ENCODE data around the gene GATA3.

The GATA3 gene

DNA sequence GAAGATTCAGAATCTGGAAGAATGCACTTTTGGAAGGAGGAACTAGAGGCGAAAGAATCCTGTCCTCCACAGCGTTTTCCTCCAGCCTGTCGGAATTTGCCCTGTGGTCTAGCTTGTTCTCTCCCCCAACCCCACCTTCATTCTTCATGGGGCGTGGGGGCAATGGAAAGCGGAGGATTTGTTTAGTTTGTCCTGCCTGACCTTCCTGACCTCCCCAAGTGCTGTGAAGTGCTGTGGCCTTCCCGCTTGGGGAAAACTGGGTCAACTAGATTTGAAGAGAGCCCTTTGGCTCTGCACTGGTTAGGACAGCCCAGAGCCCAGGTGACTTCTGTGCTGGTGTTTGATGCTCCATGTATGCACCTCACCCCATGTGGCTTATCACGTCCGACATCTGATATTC is 49.1 kb downstream of the GATA3 start:
- DNase-seq: no peak

DNA sequence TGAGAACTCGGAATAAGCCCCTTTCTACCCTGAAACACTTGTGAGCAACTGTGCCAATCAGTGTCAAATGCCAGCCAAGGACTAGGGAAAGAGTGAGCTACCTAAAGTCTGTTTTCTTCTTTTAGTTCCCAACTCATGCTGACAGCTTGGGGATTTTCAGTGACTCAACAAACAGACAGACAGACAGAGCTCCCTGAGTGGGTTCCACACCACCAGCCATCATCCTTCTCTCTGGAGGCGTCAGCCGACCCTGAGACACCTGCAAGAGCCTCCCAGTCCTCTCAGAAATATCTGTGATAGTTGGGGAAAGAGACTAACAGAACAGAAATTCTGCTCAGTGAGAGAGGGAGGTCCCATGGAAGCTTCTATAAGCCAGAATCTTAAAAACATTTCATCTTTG is 49.5 kb downstream of the GATA3 start:
- DNase-seq: no peak

DNA sequence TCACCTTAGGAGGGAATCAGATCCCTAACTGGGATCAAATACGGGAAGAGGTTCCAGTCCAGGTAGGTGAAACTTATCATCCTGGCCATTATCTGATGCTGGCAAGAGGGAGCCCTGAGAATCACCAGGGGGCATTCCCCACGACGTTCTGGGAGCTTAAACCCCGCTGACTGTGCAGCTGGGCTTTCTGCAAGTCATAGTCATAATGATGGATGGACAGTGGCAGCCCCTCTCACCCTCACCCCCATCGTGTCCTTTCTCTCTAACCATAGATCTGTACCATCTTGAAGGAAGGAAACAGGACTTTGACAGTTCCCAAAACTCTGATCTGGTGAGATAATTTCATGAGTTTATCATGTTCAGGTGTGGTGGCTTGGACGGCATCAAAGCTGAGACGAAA is 50.2 kb downstream of the GATA3 start:
- DNase-seq: no peak

DNA sequence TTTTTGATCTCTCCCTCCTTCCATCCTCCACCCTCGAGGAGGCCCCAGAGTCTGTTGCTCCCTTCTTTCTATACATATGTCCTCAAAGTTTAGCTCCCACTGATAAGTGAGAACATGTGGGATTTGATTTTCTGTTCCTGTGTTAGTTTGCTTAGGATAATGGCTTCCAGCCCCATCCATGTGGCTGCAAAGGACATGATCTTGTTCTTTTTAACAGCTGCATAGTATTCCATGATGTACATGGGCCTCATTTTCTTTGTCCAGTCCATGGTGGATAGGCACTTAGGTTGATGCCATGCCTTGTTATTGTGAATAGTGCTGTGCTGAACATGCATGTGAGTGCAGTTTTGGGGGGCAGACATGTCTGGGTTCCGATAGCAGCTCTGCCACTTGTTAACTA is 51.4 kb downstream of the GATA3 start:
- DNase-seq: no peak

DNA sequence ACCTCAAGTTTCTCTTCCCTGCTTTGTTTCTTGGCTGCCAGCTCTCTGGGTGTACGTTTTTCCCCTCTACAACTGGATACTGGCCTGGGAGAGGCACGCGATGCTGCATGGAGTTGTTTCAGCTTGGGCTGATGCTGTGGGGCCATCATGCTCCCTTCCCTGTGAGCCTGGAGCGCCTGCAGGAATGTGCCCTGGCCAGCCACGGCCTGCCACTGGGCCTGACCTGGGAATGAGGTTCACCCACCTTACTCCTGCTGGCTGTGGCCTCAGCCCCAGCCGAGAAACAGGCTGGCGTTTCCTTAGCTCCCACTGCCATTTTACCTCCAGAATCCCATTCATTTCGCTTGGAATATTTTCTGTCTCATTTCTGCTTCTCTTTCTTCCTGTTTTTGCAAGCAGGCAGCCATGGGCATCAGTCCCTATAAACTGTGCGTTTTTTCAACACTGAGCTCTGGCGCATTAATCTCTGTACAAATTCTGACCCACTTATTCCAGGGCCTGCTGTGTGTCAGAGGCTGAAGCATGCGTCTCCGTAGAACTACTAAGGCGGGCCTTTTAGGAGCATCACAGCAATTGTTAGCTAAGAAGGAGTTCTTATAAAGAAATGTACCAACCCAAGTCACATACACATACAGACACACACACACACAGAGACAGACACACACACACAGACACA is 57.9 kb downstream of the GATA3 start:
- DNase-seq: no peak

DNA sequence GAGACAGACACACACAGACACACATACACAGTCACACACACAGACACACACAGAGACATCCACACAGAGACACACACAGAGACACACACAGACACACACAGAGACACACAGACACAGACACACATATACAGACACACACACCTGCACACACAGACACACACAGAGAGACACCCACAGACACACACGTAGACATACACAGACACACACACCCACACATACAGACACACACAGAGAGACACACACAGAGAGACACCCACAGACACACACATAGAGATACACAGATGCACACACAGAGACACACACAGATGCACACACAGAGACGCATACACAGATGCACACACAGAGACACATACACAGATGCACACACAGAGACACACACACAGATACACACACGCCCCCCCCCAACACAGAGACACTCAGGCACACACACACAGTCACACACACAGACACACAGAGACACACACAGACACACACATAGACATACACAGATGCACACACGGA is 58.5 kb downstream of the GATA3 start:
- no peak for DNase-seq

DNA sequence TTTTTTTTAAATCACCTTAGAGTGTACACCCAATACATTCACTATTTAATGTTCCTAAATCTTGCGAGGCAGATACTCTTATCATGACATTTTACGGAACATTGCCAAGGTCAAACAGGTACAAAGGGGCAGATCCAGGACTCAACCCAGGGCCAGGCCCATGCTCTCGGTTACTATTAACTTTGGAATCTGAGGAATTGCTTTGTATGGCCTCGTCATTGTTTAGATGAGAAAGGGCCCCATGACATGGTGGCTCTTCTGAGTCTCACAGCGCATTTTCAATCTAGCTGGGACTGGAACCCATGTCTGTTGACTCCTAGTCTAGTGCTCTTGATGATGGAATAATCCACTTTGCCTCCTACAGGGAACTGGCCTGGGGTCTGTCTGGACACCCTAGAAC is 59.1 kb downstream of the GATA3 start:
- DNase-seq: no peak

DNA sequence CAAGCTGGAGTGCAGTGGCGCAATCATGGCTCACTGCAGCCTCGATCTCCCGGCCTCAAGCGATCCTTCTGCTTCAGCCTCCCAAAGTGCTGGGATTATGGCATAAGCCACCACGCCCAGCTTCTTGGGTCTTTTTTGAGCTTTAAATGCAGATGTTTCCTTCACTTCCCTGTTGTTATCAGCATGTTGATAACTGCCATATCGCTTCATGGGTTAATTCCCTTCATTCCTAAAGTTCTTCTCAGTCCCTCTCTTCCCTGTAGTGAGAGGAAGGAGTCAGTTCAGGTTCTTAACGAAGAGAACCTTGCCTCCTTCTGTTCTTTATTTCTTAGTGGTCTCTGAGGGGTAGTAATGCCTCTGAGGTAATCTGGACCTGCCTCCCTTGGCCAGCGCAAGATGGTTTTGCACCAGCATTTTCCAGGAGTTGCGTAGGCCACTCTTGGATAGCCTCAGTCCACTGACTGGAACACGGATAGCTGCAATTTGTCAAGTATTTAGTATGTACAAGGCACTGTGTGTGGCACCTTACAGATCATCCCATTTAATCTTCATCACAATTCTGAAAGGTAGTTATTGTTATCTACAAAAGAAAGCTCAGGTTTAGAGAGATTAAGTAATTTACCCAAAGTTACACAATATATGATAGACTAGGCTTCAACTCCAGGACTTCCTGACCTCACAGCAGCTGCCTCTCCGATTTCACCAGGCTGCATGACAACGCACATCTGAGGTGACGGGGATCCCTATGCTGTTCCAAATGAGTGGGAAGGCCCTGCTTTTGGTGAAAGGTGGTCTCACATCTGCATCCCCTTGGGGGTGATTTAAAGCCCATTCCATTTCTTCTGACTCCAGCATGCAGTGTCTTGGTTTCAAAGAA is 60.5 kb downstream of the GATA3 start:
- no peak for DNase-seq

DNA sequence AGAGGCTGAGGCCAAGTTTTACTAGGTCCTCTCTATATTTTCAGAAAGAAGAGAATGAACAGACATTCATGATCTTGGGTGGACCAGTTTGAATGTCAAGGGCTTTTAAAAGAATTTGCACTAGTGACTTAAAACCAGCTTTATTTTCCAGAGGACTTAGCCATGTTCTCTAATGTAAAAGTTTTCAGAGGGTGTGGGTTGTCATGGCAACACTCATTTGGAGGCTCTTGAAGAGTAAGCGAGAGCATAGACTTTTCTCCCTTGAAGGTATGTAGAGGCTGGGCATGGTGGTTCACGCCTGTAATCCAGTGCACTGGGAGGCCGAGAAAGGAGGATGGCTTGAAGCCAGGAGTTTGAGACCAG is 61.1 kb downstream of the GATA3 start:
- no peak for DNase-seq

DNA sequence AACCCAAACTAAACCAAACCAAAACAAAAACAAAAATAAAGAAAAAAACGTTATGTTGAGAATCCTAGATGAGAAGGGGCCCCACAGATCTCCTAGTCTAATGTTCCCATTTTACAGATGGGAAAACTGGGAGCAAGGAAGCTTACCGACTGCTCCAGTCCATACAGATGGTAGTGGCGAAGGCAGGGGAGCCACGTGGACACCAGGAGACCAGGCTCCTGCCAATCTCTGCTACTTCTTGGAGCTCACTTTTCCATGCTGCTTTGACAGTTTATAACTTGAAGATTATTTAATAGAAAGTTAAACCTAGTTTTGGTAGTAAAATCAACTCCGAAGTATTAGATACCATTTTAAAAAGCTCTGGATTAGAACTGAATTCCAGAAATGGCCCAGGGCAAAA is 62.0 kb downstream of the GATA3 start:
- DNase-seq: no peak

DNA sequence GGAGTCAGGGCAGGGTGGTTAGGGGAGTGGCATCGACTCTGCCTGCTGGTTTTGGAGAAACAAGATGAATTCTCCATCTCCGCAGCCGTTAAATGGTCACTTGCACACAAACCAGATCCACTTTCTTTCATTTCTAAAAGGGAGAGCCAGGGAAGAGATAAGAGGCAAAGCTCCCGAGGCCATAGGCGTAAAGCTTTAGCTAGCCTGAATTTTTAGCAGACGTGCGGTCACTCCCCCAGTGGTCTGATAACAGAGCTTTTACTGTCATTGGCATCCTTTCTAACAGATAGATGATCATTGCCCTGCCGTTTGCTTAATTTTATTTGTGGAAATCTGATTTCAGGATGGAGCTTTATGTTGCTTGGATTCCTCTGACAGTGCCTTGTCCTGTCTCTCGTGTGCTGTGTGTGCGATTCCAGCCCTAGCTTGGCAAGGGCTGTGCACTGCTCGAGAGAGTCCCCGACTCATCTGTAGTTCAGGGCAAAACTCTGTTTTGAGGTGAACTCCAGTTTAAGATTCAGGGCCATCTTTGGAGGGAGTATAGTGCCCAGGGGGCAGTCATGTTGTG is 62.5 kb downstream of the GATA3 start:
- no peak for DNase-seq

DNA sequence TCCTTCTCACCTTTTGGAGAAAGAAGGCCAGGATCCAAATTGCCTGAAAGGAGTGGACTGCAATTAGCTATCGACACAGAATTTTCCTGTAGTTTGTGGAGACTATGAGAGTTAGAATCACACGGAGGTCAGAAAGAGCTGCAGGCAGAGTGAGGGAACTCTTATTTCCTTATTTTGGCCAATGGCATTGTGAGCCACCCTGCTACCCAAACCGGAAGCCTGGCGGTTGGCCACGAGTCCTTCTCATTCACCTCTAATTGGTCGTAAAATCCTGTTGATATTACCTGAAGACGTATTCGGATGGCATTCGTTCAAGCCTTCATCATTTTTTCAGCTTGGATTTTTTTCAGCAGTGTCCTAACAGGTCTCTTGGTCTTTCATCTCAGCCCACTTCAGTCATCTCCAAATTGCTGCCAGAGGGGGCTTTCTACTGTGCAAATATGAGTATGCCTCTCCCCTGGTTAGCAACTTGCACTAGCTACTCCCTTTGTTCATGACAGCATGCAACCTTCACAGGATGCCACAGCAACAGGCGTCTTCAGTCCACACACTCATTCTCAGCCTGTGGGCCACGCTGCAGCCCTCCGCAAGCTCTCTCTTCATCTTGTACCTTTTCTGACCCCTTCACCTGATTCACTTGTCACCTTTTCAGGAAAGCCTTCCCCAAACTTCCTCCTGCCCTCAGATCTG is 66.9 kb downstream of the GATA3 start:
- no peak for DNase-seq

DNA sequence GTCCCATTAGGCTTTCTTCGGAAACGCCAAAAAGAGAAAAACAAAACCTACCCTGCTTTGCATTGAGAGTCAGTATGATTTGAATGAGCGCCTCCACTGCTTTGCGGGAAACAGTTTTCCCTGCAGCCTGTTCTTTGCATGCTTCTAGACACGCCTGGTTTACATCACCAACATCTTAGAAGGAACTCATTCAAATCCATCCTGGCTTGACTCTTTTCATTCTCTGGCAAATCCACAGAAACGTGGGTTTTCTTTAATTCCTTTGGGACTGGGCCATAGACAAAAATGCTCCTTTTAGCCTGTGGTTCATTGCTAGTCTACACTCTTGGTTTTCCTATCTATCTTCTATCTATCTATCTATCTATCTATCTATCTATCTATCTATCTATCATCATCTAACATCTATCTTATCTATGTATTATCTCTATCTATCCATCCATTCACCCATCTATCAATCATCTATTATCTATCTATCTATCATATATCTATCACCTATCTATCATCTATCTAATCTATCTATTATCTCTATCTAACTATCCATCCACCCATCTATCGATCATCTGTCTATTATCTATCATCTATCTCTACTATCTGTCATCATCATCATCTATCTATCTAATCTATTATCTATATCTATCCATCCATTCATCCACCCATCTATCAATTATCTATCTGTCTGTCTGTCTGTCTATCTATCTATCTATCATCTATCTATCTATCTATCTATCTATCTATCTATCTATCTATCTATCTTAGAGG is 68.3 kb downstream of the GATA3 start:
- DNase-seq: no peak

DNA sequence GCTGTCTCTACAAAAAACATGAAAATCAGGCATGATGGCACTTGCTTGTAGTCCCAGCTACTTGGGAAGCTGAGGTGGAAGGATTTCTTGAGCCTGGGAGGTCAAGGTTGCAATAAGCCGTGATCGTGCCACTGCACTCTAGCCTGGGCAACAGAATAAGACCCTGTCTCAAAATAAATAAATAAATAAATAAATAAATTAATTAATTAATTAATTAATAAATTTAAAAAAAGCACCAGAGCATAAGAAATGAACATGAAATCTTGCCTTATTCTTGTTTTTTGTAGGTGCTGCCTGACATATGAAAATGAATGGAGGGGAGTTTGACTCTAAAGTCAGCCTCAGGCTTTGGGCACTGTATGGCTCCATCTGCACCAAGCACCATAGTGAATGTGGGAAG is 69.9 kb downstream of the GATA3 start:
- no peak for DNase-seq
